ENCODE data around the gene SBDS. TPM values are rescaled to one million over a fixed set of nuclear protein-coding genes. Genes with fewer than 3 reads are reported as not detected.

SBDS gene
- total RNA-seq, 1 experiment from 2014 or later, result 91.7 TPM

- H3K27me3 ChIP-seq (ENCODE audit: low read length), result no peaks in the 10 kb centered on the region
- no peaks in the 10 kb centered on the region for H4K20me1 ChIP-seq (ENCODE audit: low read length)
- H3K79me2 ChIP-seq (ENCODE audit: low read length), result no peaks in the 10 kb centered on the region
- intact Hi-C loops (cut with micrococcal nuclease), result no loop called here
- H3K4me3 ChIP-seq (ENCODE audit: low read length), result no peak overlapping the region
- no peak overlapping the region for H2AFZ ChIP-seq (ENCODE audit: low read length)
- ATAC-seq, result no peak
- TF ChIP-seq EZH2 (IDR thresholded peaks at IDR 0.05; ENCODE audit: low read length, unreplicated experiment), result no peak
- no peak for TF ChIP-seq CTCF (conservative IDR thresholded peaks at IDR 0.05; ENCODE audit: low read depth, low read length)
- no peak for TF ChIP-seq EZH2phosphoT487 (IDR thresholded peaks at IDR 0.05; ENCODE audit: borderline replicate concordance, low read length)
- no peaks in the 10 kb centered on the region for H3F3A ChIP-seq (ENCODE audit: low read length, unreplicated experiment)
- no peak overlapping the region for H3K27ac ChIP-seq (ENCODE audit: low read length)
- H3K4me2 ChIP-seq (ENCODE audit: low read length), result no peak overlapping the region
- H3K9me2 ChIP-seq (replicated peaks; ENCODE audit: low read length), result no peaks in the 10 kb centered on the region
- no peak for DNase-seq
- CTCF ChIA-PET, result no interaction called here
- BruUV-seq (replicated peaks), result no TSS peak
- no peak overlapping the region for H3K9ac ChIP-seq (ENCODE audit: low read length)
- POLR2A ChIA-PET (ENCODE audit: unreplicated experiment), result no interaction called here
- no peaks in the 10 kb centered on the region for H3K9me3 ChIP-seq (ENCODE audit: low read length)
- peaks cover 28% of the 10 kb centered on the region; the same call in 1 of the 2 replicates for H3K36me3 ChIP-seq (ENCODE audit: low read depth, low read length)
- no peaks in the 10 kb centered on the region for H3K4me1 ChIP-seq (ENCODE audit: insufficient read depth, low read length)
Measured at GRCh38 chr7:66960192-66960591, 35.2 kb downstream of the SBDS start.

DNA sequence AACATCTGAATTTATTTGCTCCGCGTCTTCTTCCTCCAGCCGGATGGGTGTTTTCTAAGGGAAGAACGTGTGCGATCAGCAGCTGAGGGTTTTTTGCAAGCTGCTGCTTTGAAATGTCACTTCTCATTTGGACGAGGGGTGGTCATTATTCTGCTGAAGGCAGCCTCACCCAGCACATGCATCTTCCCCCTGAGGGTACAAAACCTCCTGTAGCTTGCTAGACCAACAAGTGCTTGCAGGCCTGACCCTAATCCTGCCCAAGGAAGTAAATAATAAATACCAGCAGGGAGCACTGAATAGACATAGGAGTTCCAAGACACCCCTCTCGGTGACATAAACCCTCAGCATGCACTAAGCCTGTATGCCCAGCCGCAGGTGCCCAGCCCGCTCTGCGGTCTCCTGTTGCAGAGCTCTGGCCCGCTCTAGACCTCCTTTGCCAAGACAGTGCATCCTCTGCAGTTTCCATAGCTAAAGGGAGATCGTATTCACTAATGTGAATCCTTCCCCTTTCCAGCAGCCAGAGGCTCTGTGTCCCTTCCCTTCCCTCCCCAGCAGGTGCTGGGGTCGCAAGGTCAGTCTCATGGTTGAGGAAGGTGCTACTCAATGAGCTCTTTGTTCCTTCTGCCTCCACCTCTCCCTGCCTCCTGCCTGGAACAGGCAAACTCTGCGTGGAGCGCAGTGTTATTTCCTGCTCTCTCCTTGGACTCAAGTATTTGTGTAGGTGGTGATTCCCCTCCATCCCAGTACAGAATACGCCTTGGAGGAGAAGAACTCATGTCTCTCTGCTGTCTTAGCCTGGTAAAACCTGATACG, 36.6 kb downstream of the SBDS start:
- no peak overlapping the region for H3K4me2 ChIP-seq (ENCODE audit: low read length)
- peaks cover 37% of the 10 kb centered on the region for H3K36me3 ChIP-seq (ENCODE audit: low read depth, low read length)
- H3K79me2 ChIP-seq (ENCODE audit: low read length), result no peaks in the 10 kb centered on the region
- H4K20me1 ChIP-seq (ENCODE audit: low read length), result no peaks in the 10 kb centered on the region
- DNase-seq (no peak), ATAC-seq (no peak)
- H3F3A ChIP-seq (ENCODE audit: low read length, unreplicated experiment), result no peaks in the 10 kb centered on the region
- no TSS peak for BruUV-seq (replicated peaks)
- ChIA-PET CTCF (no interaction called here), POLR2A (ENCODE audit: unreplicated experiment) (no interaction called here)
- no peak overlapping the region for H3K4me3 ChIP-seq (ENCODE audit: low read length)
- H3K9ac ChIP-seq (ENCODE audit: low read length), result no peak overlapping the region
- no peak overlapping the region for H2AFZ ChIP-seq (ENCODE audit: low read length)
- H3K4me1 ChIP-seq (ENCODE audit: insufficient read depth, low read length), result no peaks in the 10 kb centered on the region
- no peaks in the 10 kb centered on the region for H3K9me3 ChIP-seq (ENCODE audit: low read length)
- H3K9me2 ChIP-seq (replicated peaks; ENCODE audit: low read length), result no peaks in the 10 kb centered on the region
- intact Hi-C loops (cut with micrococcal nuclease), result no loop called here
- no peaks in the 10 kb centered on the region for H3K27me3 ChIP-seq (ENCODE audit: low read length)
- TF ChIP-seq EZH2 (IDR thresholded peaks at IDR 0.05; ENCODE audit: low read length, unreplicated experiment), result no peak
- TF ChIP-seq CTCF (conservative IDR thresholded peaks at IDR 0.05; ENCODE audit: low read depth, low read length), result no peak
- TF ChIP-seq EZH2phosphoT487 (IDR thresholded peaks at IDR 0.05; ENCODE audit: borderline replicate concordance, low read length), result no peak
- H3K27ac ChIP-seq (ENCODE audit: low read length), result no peak overlapping the region

DNA sequence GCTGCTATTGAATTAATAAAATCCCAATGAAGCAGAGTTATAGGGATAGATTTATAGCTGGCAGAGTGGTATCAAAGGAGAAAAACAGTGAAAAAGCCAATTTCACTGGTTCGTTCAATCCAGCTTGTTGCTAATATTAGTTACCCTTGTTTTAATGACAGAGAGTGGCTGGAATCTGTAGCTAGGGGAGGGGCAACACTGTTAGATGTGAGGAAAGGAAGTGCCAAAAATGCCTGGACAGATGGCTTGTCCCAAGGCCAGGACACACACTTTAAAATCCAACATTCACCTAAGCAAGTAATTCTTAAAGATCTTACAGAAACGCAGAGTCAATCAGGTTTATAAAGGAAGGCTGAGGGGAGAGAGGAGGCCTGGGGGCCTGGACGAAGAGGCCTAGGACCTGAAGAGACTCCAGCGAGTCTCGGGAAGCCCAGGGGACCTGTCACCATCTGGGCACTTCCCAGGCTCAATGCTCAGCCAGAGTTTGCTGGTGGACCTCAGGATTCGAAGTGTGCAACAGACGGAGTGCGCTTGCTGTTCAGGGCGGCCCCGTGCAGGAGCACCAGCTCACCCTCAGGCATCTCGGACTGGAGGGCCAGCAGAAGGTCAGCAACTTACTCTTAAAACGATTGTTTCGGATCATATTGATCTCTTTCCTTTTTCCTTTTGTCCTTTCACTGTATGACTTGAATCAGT, 37.6 kb downstream of the SBDS start:
- H3K4me3 ChIP-seq (ENCODE audit: low read length), result no peak overlapping the region
- H3K9ac ChIP-seq (ENCODE audit: low read length), result no peak overlapping the region
- intact Hi-C loops (cut with micrococcal nuclease), result no loop called here
- POLR2A ChIA-PET (ENCODE audit: unreplicated experiment), result no interaction called here
- H4K20me1 ChIP-seq (ENCODE audit: low read length), result no peaks in the 10 kb centered on the region
- BruUV-seq (replicated peaks), result TSS peak; percentile 18
- H3K79me2 ChIP-seq (ENCODE audit: low read length), result no peaks in the 10 kb centered on the region
- no peaks in the 10 kb centered on the region for H3K9me2 ChIP-seq (replicated peaks; ENCODE audit: low read length)
- no peak for DNase-seq
- CTCF ChIA-PET, result no interaction called here
- H3K36me3 ChIP-seq (ENCODE audit: low read depth, low read length), result peaks cover 42% of the 10 kb centered on the region
- H3K4me1 ChIP-seq (ENCODE audit: insufficient read depth, low read length), result peaks cover 6% of the 10 kb centered on the region
- H3F3A ChIP-seq (ENCODE audit: low read length, unreplicated experiment), result no peaks in the 10 kb centered on the region
- H2AFZ ChIP-seq (ENCODE audit: low read length), result no peak overlapping the region
- no peaks in the 10 kb centered on the region for H3K27me3 ChIP-seq (ENCODE audit: low read length)
- no peak overlapping the region for H3K27ac ChIP-seq (ENCODE audit: low read length)
- no peak overlapping the region for H3K4me2 ChIP-seq (ENCODE audit: low read length)
- no peak for ATAC-seq
- no peak for TF ChIP-seq EZH2phosphoT487 (IDR thresholded peaks at IDR 0.05; ENCODE audit: borderline replicate concordance, low read length)
- TF ChIP-seq CTCF (conservative IDR thresholded peaks at IDR 0.05; ENCODE audit: low read depth, low read length), result no peak
- no peak for TF ChIP-seq EZH2 (IDR thresholded peaks at IDR 0.05; ENCODE audit: low read length, unreplicated experiment)
- no peaks in the 10 kb centered on the region for H3K9me3 ChIP-seq (ENCODE audit: low read length)

Measured in PC-3 (cell line).